HEK293 (cell line): ENCODE measurements around the gene EN1.

Experiments
- CTCF ChIA-PET: fragments of 350-600 bp; formaldehyde crosslinking; extraction: SDS; loops from one replicate; lab custom pipeline; 2021; ENCODE audit warnings: antibody characterized with exemption; lab: Yijun Ruan, JAX
- POLR2A ChIA-PET: fragments of 300-600 bp; formaldehyde crosslinking; extraction: SDS; loops from one replicate; lab custom pipeline; 2020; ENCODE audit warnings: antibody characterized with exemption, inconsistent platforms; lab: Yijun Ruan, JAX
- H3K27ac ChIP-seq: fragments of 200-500 bp; sonication (Bioruptor generic); 2 replicates; pipeline ENCODE4 v1.5.1; 2014; ENCODE audit warnings: low read depth, low read length, control low read depth, inconsistent platforms; ENCODE audit errors: extremely low read depth
- H3K36me3 ChIP-seq, 2 experiments: fragments of 200-500 bp in 1 of 2; sonication (Bioruptor generic) in 1 of 2; 1 replicate in 1 of 2; 2 replicates in 1 of 2; pipeline ENCODE4 v1.5.1; 2014 to 2017; ENCODE audit warnings: inconsistent platforms in 2 of 2, low read length in 2 of 2; ENCODE audit not compliant: control insufficient read depth in 2 of 2, insufficient read depth in 1 of 2
- H3K4me1 ChIP-seq: fragments of 200-500 bp; sonication (Bioruptor generic); 2 replicates; pipeline ENCODE4 v1.5.1; 2014; ENCODE audit warnings: mild to moderate bottlenecking, low read length, inconsistent platforms; ENCODE audit not compliant: control insufficient read depth, insufficient read depth
- H3K4me3 ChIP-seq: 2 replicates; pipeline ENCODE4 v1.5.1; 2011; ENCODE audit warnings: low read depth, mild to moderate bottlenecking, control low read depth, low read length, moderate library complexity
- H3K9me3 ChIP-seq: fragments of 200-500 bp; sonication (Bioruptor generic); 2 replicates; pipeline ENCODE4 v1.5.1; 2014; ENCODE audit warnings: low read depth, low read length, inconsistent platforms; ENCODE audit not compliant: control insufficient read depth, insufficient read depth
- BCL11A ChIP-seq: fragments of 450-650 bp; formaldehyde crosslinking; IDR thresholded peaks from 2 replicates; pipeline ENCODE4 v1.5.1; 2016; ENCODE audit warnings: low read depth, missing biosample characterization, missing genetic modification characterization
- CTCF ChIP-seq: fragments of 450-650 bp; formaldehyde crosslinking; IDR thresholded peaks from 2 replicates; pipeline ENCODE4 v1.5.1; 2016; ENCODE audit warnings: missing biosample characterization, missing genetic modification characterization
- EGR2 ChIP-seq: fragments of 450-650 bp; formaldehyde crosslinking; IDR thresholded peaks from 2 replicates; pipeline ENCODE4 v1.5.1; 2016; ENCODE audit warnings: low read depth, missing biosample characterization, missing genetic modification characterization
- FEZF1 ChIP-seq: fragments of 450-650 bp; formaldehyde crosslinking; IDR thresholded peaks from 2 replicates; pipeline ENCODE4 v1.5.1; 2016; ENCODE audit warnings: missing biosample characterization, missing genetic modification characterization
- GLIS2 ChIP-seq: fragments of 450-650 bp; formaldehyde crosslinking; IDR thresholded peaks from 2 replicates; pipeline ENCODE4 v1.5.1; 2016; ENCODE audit warnings: missing biosample characterization, missing genetic modification characterization
- HOXA7 ChIP-seq: sonication (generic); formaldehyde crosslinking; IDR thresholded peaks from 2 replicates; pipeline ENCODE4 v1.8.1; 2022; ENCODE audit warnings: missing genetic modification reagents, borderline replicate concordance
- HOXD13 ChIP-seq: sonication (generic); formaldehyde crosslinking; IDR thresholded peaks from 2 replicates; pipeline ENCODE4 v1.8.0; 2022; ENCODE audit warnings: missing genetic modification reagents, borderline replicate concordance
- KLF17 ChIP-seq: fragments of 450-650 bp; formaldehyde crosslinking; IDR thresholded peaks from 2 replicates; pipeline ENCODE4 v1.5.1; 2016; ENCODE audit warnings: missing biosample characterization, missing genetic modification characterization
- SP3 ChIP-seq: fragments of 450-650 bp; formaldehyde crosslinking; IDR thresholded peaks from 2 replicates; pipeline ENCODE4 v1.5.1; 2016; ENCODE audit warnings: missing biosample characterization, missing genetic modification characterization
- SP7 ChIP-seq: fragments of 450-650 bp; formaldehyde crosslinking; IDR thresholded peaks from 2 replicates; pipeline ENCODE4 v1.5.1; 2016; ENCODE audit warnings: missing biosample characterization, missing genetic modification characterization
- WT1 ChIP-seq: fragments of 450-650 bp; formaldehyde crosslinking; IDR thresholded peaks from 2 replicates; pipeline ENCODE4 v1.5.1; 2016; ENCODE audit warnings: missing biosample characterization, missing genetic modification characterization
- ZBTB1 ChIP-seq: fragments of 450-650 bp; formaldehyde crosslinking; IDR thresholded peaks from 2 replicates; pipeline ENCODE4 v1.5.1; 2016; ENCODE audit warnings: missing biosample characterization, missing genetic modification characterization
- ZBTB48 ChIP-seq: fragments of 450-650 bp; formaldehyde crosslinking; IDR thresholded peaks from 2 replicates; pipeline ENCODE4 v1.5.1; 2016; ENCODE audit warnings: missing biosample characterization, missing genetic modification characterization
- ZNF112 ChIP-seq: fragments of 450-650 bp; formaldehyde crosslinking; IDR thresholded peaks from 2 replicates; pipeline ENCODE4 v1.5.0; 2017; ENCODE audit warnings: missing biosample characterization, missing genetic modification characterization
- ZNF132 ChIP-seq: fragments of 450-650 bp; formaldehyde crosslinking; IDR thresholded peaks from 2 replicates; pipeline ENCODE4 v1.5.1; 2017; ENCODE audit warnings: missing biosample characterization, missing genetic modification characterization, borderline replicate concordance
- ZNF18 ChIP-seq: fragments of 450-650 bp; formaldehyde crosslinking; IDR thresholded peaks from 2 replicates; pipeline ENCODE4 v1.5.1; 2016; ENCODE audit warnings: missing biosample characterization, missing genetic modification characterization
- ZNF214 ChIP-seq: fragments of 450-650 bp; formaldehyde crosslinking; IDR thresholded peaks from 2 replicates; pipeline ENCODE4 v1.5.1; 2017; ENCODE audit warnings: missing biosample characterization, mild to moderate bottlenecking, missing genetic modification characterization, borderline replicate concordance
- ZNF221 ChIP-seq: fragments of 450-650 bp; formaldehyde crosslinking; IDR thresholded peaks from 2 replicates; pipeline ENCODE4 v1.5.1; 2017; ENCODE audit warnings: missing biosample characterization, missing genetic modification characterization, borderline replicate concordance
- ZNF324 ChIP-seq: fragments of 450-650 bp; formaldehyde crosslinking; IDR thresholded peaks from 2 replicates; pipeline ENCODE4 v1.5.1; 2016; ENCODE audit warnings: missing biosample characterization, missing genetic modification characterization
- ZNF354C ChIP-seq: fragments of 450-650 bp; formaldehyde crosslinking; IDR thresholded peaks from 2 replicates; pipeline ENCODE4 v1.5.1; 2016; ENCODE audit warnings: missing biosample characterization, missing genetic modification characterization, low read depth, borderline replicate concordance
- ZNF37A ChIP-seq: fragments of 450-650 bp; IDR thresholded peaks from 2 replicates; pipeline ENCODE4 v1.5.1; 2018; ENCODE audit warnings: missing biosample characterization, missing genetic modification characterization
- ZNF394 ChIP-seq: fragments of 450-650 bp; formaldehyde crosslinking; IDR thresholded peaks from 2 replicates; pipeline ENCODE4 v1.5.1; 2016; ENCODE audit warnings: missing biosample characterization, missing genetic modification characterization, mild to moderate bottlenecking, moderate library complexity, borderline replicate concordance
- ZNF416 ChIP-seq: fragments of 450-650 bp; formaldehyde crosslinking; IDR thresholded peaks from 2 replicates; pipeline ENCODE4 v1.5.1; 2016; ENCODE audit warnings: missing biosample characterization, missing genetic modification characterization
- ZNF529 ChIP-seq: fragments of 450-650 bp; formaldehyde crosslinking; IDR thresholded peaks from 2 replicates; pipeline ENCODE4 v1.5.1; 2017; ENCODE audit warnings: missing genetic modification characterization, missing biosample characterization; ENCODE audit not compliant: insufficient replicate concordance
- ZNF548 ChIP-seq: fragments of 450-650 bp; formaldehyde crosslinking; IDR thresholded peaks from 2 replicates; pipeline ENCODE4 v1.5.1; 2016; ENCODE audit warnings: missing biosample characterization, missing genetic modification characterization
- ZNF549 ChIP-seq: fragments of 450-650 bp; IDR thresholded peaks from 2 replicates; pipeline ENCODE4 v1.5.1; 2018; ENCODE audit warnings: missing biosample characterization, missing genetic modification characterization, mild to moderate bottlenecking, inconsistent platforms, moderate library complexity
- ZNF555 ChIP-seq: fragments of 450-650 bp; formaldehyde crosslinking; conservative IDR thresholded peaks from 2 replicates; pipeline ENCODE4 v1.5.1; 2017; ENCODE audit warnings: missing biosample characterization, mild to moderate bottlenecking, missing genetic modification characterization, inconsistent platforms
- ZNF585B ChIP-seq: fragments of 450-650 bp; formaldehyde crosslinking; IDR thresholded peaks from 2 replicates; pipeline ENCODE4 v1.5.1; 2016; ENCODE audit warnings: missing biosample characterization, missing genetic modification characterization
- ZNF621 ChIP-seq: fragments of 450-650 bp; formaldehyde crosslinking; IDR thresholded peaks from 2 replicates; pipeline ENCODE4 v1.5.1; 2017; ENCODE audit warnings: missing biosample characterization, missing genetic modification characterization
- ZNF654 ChIP-seq: fragments of 450-650 bp; formaldehyde crosslinking; IDR thresholded peaks from 2 replicates; pipeline ENCODE4 v1.5.1; 2016; ENCODE audit warnings: low read depth, missing biosample characterization, missing genetic modification characterization
- ZNF658 ChIP-seq: fragments of 450-650 bp; formaldehyde crosslinking; IDR thresholded peaks from 2 replicates; pipeline ENCODE4; 2016; ENCODE audit warnings: missing biosample characterization, missing genetic modification characterization
- ZNF670 ChIP-seq: fragments of 450-650 bp; formaldehyde crosslinking; IDR thresholded peaks from 2 replicates; pipeline ENCODE4 v1.5.1; 2016; ENCODE audit warnings: missing biosample characterization, missing genetic modification characterization, low read depth
- ZNF701 ChIP-seq: fragments of 450-650 bp; formaldehyde crosslinking; IDR thresholded peaks from 2 replicates; pipeline ENCODE4 v1.5.1; 2016; ENCODE audit warnings: missing biosample characterization, missing genetic modification characterization
- ZSCAN4 ChIP-seq: fragments of 450-650 bp; formaldehyde crosslinking; IDR thresholded peaks from 2 replicates; pipeline ENCODE4 v1.5.1; 2017; ENCODE audit warnings: missing biosample characterization, missing genetic modification characterization

Gene EN1

GRCh38 chr2:118865106-118865505 lies 17.7 kb upstream of the EN1 start (continued):
- no peak for TF ChIP-seq ZNF555 (tag by site-specific recombination)
- TF ChIP-seq ZNF585B (tag by site-specific recombination) = no peak
- TF ChIP-seq WT1 (tag by site-specific recombination) = no peak
- TF ChIP-seq ZNF529 (tag by site-specific recombination) = no peak
- no peak for TF ChIP-seq KLF17 (tag by site-specific recombination)
- TF ChIP-seq ZNF354C (tag by site-specific recombination) = no peak
- no peak for TF ChIP-seq ZNF549 (tag by site-specific recombination)
- TF ChIP-seq FEZF1 (tag by site-specific recombination) = no peak
- no peak for TF ChIP-seq ZNF132 (tag by site-specific recombination)

- POLR2A ChIA-PET = no interaction called here
- CTCF ChIA-PET = interaction anchor here (0.6 to 2.3 kb wide), 9 partner anchors 16 to 831 kb away, joined by 3 to 10 read pairs (median 5); no protein-coding TSS in a partner anchor
These were observed 16.8 kb upstream of the EN1 start for GRCh38 chr2:118864207-118864606.

GRCh38 chr2:118861731-118862130 lies 14.3 kb upstream of the EN1 start:
- Histone ChIP-seq H3K36me3 (no peaks in the 10 kb centered on the region), H3K27ac (no peak overlapping the region)
- POLR2A ChIA-PET = no interaction called here
- TF ChIP-seq SP7 (tag by site-specific recombination) (no peak), ZNF416 (no peak), CTCF (no peak), ZNF394 (tag by site-specific recombination) (no peak), ZNF324 (tag by site-specific recombination) (no peak), ZNF37A (no peak), ZNF670 (no peak)
- TF ChIP-seq, all 188 proteins: peak for 0
- CTCF ChIA-PET = interaction anchor here (1.0 kb wide), 1 partner anchor 659 kb away, joined by 3 read pairs; no protein-coding TSS in a partner anchor
- Histone ChIP-seq H3K4me3 (no peak overlapping the region), H3K9me3 (no peaks in the 10 kb centered on the region), H3K4me1 (no peaks in the 10 kb centered on the region)

More at GRCh38 chr2:118864207-118864606, 16.8 kb upstream of the EN1 start:
- TF ChIP-seq ZNF621 (tag by site-specific recombination) = no peak
- no peak for TF ChIP-seq ZNF221 (tag by site-specific recombination)
- no peak for TF ChIP-seq ZNF654 (tag by site-specific recombination)
- TF ChIP-seq SP3 (tag by site-specific recombination) = no peak
- no peak for TF ChIP-seq ZNF529 (tag by site-specific recombination)
- TF ChIP-seq ZNF701 (tag by site-specific recombination) = no peak
- TF ChIP-seq GLIS2 (tag by site-specific recombination) = no peak
- no peak for TF ChIP-seq HOXD13
- no peak for TF ChIP-seq EGR2 (tag by site-specific recombination)
- no peak for TF ChIP-seq ZNF548 (tag by site-specific recombination)
- TF ChIP-seq BCL11A (tag by site-specific recombination) = no peak
- no peak for TF ChIP-seq HOXA7 (CRISPR knock-in tag)
- no peak for TF ChIP-seq ZNF18 (tag by site-specific recombination)
- no peak for TF ChIP-seq ZNF658
- TF ChIP-seq ZNF112 (tag by site-specific recombination) = no peak
- no peak for TF ChIP-seq ZBTB48 (tag by site-specific recombination)
- no peak for TF ChIP-seq ZBTB1
- no peak for TF ChIP-seq ZNF214 (tag by site-specific recombination)
- TF ChIP-seq ZSCAN4 (tag by site-specific recombination) = no peak
- Histone ChIP-seq H3K4me3 (no peak overlapping the region), H3K9me3 (no peaks in the 10 kb centered on the region), H3K4me1 (no peaks in the 10 kb centered on the region), H3K36me3 (no peaks in the 10 kb centered on the region), H3K27ac (no peak overlapping the region)
